ENCODE results near the gene LGR4. TPM values are rescaled to one million over a fixed set of nuclear protein-coding genes. Genes with fewer than 3 reads are reported as not detected.

LGR4 gene
- total and polyA plus RNA-seq, 10 donors: 1.5 to 47.2 (median 27.0) TPM

GRCh38 chr11:27468209-27468994 lies 4.2 kb downstream of the LGR4 start:
- no peak for TF ChIP-seq POLR2AphosphoS5 (IDR thresholded peaks at IDR 0.05)
- no peak for TF ChIP-seq POLR2A (IDR thresholded peaks at IDR 0.05)
- TF ChIP-seq, protein P1, sequence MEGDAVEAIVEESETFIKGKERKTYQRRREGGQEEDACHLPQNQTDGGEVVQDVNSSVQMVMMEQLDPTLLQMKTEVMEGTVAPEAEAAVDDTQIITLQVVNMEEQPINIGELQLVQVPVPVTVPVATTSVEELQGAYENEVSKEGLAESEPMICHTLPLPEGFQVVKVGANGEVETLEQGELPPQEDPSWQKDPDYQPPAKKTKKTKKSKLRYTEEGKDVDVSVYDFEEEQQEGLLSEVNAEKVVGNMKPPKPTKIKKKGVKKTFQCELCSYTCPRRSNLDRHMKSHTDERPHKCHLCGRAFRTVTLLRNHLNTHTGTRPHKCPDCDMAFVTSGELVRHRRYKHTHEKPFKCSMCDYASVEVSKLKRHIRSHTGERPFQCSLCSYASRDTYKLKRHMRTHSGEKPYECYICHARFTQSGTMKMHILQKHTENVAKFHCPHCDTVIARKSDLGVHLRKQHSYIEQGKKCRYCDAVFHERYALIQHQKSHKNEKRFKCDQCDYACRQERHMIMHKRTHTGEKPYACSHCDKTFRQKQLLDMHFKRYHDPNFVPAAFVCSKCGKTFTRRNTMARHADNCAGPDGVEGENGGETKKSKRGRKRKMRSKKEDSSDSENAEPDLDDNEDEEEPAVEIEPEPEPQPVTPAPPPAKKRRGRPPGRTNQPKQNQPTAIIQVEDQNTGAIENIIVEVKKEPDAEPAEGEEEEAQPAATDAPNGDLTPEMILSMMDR (IDR thresholded peaks at IDR 0.05 in 8 of 11, conservative IDR thresholded peaks at IDR 0.05 in 3 of 11): no peak
- Histone ChIP-seq H3K4me3 (peak overlapping the region in 3 of 8 donors; percentile 82 to 94 (median 83)), H3K36me3 (no peaks in the 10 kb centered on the region), H3K27ac (peak overlapping the region in 4 of 8 donors; percentile 27 to 58 (median 52)), H3K27me3 (replicated peaks in 1 of 7) (peaks cover 0 to 15% (median 0%) of the 10 kb centered on the region in 7 donors), H3K4me1 (peaks cover 2 to 71% (median 37%) of the 10 kb centered on the region in 6 donors), H3K9me3 (no peaks in the 10 kb centered on the region)
- DNase-seq: no peak
- 52 to 73% (median 64%) methylated on average over 5 of the region's 5 CpGs for WGBS, 5 donors
- intact Hi-C loops (cut with DNase I; ENCODE audit: low total_unique reads): no loop called here

DNA sequence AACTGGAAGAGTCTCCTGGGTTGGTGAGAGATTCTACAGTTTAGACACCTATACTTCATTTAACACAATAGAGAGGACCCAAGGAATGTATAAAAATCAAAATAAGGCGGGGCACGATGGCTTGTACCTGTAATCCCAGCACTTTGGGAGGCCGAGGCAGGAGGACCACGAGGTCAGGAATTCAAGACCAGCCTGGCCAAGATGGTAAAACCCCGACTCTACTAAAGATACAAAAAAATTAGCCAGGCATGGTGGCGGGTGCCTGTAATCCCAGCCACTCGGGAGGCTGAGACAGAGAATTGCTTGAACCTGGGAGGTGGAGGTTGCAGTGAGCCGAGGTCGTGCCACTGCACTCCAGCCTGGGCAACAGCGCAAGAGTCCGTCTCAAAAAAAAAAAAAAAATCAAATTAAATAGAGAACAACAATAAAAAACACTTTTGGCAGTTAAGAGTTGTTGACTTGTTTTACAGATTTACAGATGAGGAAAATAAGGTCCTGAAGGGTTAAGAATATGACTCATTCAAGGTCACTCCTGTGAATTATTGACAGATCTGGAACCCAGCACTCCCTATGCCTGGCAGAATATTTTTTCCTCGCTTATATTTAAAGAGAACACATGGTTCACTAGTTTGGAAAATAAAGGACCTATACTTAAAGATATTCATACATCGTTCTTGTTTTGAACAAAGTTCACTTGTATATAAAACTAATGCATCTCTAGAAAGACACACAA lies 5.2 kb downstream of the LGR4 start:
- H3K36me3 ChIP-seq: no peaks in the 10 kb centered on the region
- no peak for DNase-seq
- 88 to 94% (median 91%) methylated on average over 13 of the region's 13 CpGs for WGBS, 5 donors
- no peak overlapping the region for H3K4me3 ChIP-seq
- H3K27ac ChIP-seq: peak overlapping the region in 4 of 8 donors; percentile 27 to 58 (median 52)
- no peaks in the 10 kb centered on the region for H3K9me3 ChIP-seq
- intact Hi-C loops (cut with DNase I; ENCODE audit: low total_unique reads): no loop called here
- peaks cover 0 to 10% (median 0%) of the 10 kb centered on the region in 7 donors for H3K27me3 ChIP-seq (replicated peaks in 1 of 7)
- peaks cover 2 to 75% (median 40%) of the 10 kb centered on the region in 6 donors for H3K4me1 ChIP-seq
- TF ChIP-seq, protein P1 (IDR thresholded peaks at IDR 0.05 in 8 of 11, conservative IDR thresholded peaks at IDR 0.05 in 3 of 11): no peak
- TF ChIP-seq POLR2AphosphoS5 (IDR thresholded peaks at IDR 0.05): no peak
- TF ChIP-seq POLR2A (IDR thresholded peaks at IDR 0.05): no peak

DNA sequence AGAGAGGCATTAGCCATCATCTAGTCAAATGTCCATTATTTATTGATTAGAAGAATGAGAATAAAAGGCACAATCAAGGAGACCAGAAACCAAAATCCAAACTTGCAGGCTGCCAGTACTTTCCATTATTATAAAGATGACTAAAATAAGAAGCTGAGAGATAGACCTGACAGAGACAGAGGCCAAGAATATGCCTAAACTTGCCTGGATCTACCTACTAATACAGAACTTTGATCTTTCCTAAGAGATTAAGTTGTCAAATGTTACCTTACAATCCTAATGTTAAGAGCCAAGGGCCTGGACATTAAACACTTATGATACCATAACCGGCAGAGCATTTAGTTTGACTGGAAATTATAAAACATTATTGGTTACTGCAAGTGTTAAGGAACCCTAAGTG lies 6.2 kb downstream of the LGR4 start:
- H3K4me3 ChIP-seq: no peak overlapping the region
- no peaks in the 10 kb centered on the region for H3K36me3 ChIP-seq
- no peak for DNase-seq
- H3K4me1 ChIP-seq: peaks cover 2 to 74% (median 39%) of the 10 kb centered on the region in 6 donors
- intact Hi-C loops (cut with DNase I; ENCODE audit: low total_unique reads): no loop called here
- TF ChIP-seq POLR2AphosphoS5 (IDR thresholded peaks at IDR 0.05) (no peak), POLR2A (IDR thresholded peaks at IDR 0.05) (no peak)
- TF ChIP-seq, protein P1 (IDR thresholded peaks at IDR 0.05 in 8 of 11, conservative IDR thresholded peaks at IDR 0.05 in 3 of 11): no peak
- H3K9me3 ChIP-seq: no peaks in the 10 kb centered on the region
- H3K27me3 ChIP-seq (replicated peaks in 1 of 7): peaks cover 0 to 3% (median 0%) of the 10 kb centered on the region in 7 donors
- 82 to 92% (median 88%) methylated on average over 1 of the region's 1 CpG for WGBS, 5 donors
- peak overlapping the region in 1 of 8 donors; percentile 32 for H3K27ac ChIP-seq

DNA sequence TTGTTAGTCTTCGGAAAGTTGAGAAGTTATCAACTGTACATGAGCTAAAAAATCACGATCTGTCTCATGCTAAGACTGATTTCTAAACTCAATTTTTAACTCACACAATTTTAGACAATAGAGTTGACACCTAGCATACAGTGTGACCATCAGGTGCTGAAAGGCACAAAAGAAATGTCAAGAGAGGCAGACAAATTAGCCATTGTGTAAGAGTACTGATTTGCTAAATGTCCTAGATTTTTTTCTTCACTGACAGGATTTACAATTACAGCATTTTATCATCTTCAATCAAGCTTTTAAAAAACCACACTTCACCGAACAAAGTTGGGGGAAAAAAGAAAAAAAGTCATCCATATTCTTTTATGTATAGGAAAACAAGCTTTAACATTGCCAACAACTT lies 7.0 kb downstream of the LGR4 start:
- Histone ChIP-seq H3K27me3 (replicated peaks in 1 of 7) (no peaks in the 10 kb centered on the region), H3K36me3 (no peaks in the 10 kb centered on the region), H3K27ac (peak overlapping the region in 1 of 8 donors; percentile 32), H3K4me3 (no peak overlapping the region), H3K4me1 (peaks cover 0 to 67% (median 33%) of the 10 kb centered on the region in 6 donors), H3K9me3 (no peaks in the 10 kb centered on the region)
- TF ChIP-seq POLR2A (IDR thresholded peaks at IDR 0.05): no peak
- TF ChIP-seq, protein P1 (IDR thresholded peaks at IDR 0.05 in 8 of 11, conservative IDR thresholded peaks at IDR 0.05 in 3 of 11): no peak
- no peak for TF ChIP-seq POLR2AphosphoS5 (IDR thresholded peaks at IDR 0.05)
- intact Hi-C loops (cut with DNase I; ENCODE audit: low total_unique reads): no loop called here
- no peak for DNase-seq
- WGBS, 5 donors: 69 to 80% (median 74%) methylated on average over 3 of the region's 3 CpGs
